Measurements from ENCODE around the gene CYBA.

CYBA gene

GRCh38 chr16:88619859-88620815 lies 30.7 kb downstream of the CYBA start:
- H2AFZ ChIP-seq (ENCODE audit: low read length), result no peak overlapping the region
- no peaks in the 10 kb centered on the region for H3K4me1 ChIP-seq (ENCODE audit: low read length)
- H3K36me3 ChIP-seq (replicated peaks; ENCODE audit: insufficient read depth, low read length), result no peaks in the 10 kb centered on the region
- H3K9ac ChIP-seq (ENCODE audit: low read length), result no peak overlapping the region
- DNase-seq, result no peak
- H3K27me3 ChIP-seq (replicated peaks; ENCODE audit: insufficient read depth, low read length), result no peaks in the 10 kb centered on the region
- H3K9me3 ChIP-seq (replicated peaks; ENCODE audit: insufficient read depth, low read length), result no peaks in the 10 kb centered on the region
- H3F3A ChIP-seq (ENCODE audit: insufficient read depth, low read length), result no peaks in the 10 kb centered on the region
- H4K20me1 ChIP-seq (ENCODE audit: insufficient read depth, low read length), result no peaks in the 10 kb centered on the region
- no peaks in the 10 kb centered on the region for H3K9me2 ChIP-seq (replicated peaks; ENCODE audit: insufficient read depth, low read length)
- H3K79me2 ChIP-seq (ENCODE audit: low read length), result peaks cover 11% of the 10 kb centered on the region; the same call in 1 of the 2 replicates
- TF ChIP-seq EZH2phosphoT487 (IDR thresholded peaks at IDR 0.05; ENCODE audit: low read length) (no peak), EZH2 (optimal IDR thresholded peaks at IDR 0.05; ENCODE audit: low read depth, low read length) (no peak)
- TF ChIP-seq, protein P1, sequence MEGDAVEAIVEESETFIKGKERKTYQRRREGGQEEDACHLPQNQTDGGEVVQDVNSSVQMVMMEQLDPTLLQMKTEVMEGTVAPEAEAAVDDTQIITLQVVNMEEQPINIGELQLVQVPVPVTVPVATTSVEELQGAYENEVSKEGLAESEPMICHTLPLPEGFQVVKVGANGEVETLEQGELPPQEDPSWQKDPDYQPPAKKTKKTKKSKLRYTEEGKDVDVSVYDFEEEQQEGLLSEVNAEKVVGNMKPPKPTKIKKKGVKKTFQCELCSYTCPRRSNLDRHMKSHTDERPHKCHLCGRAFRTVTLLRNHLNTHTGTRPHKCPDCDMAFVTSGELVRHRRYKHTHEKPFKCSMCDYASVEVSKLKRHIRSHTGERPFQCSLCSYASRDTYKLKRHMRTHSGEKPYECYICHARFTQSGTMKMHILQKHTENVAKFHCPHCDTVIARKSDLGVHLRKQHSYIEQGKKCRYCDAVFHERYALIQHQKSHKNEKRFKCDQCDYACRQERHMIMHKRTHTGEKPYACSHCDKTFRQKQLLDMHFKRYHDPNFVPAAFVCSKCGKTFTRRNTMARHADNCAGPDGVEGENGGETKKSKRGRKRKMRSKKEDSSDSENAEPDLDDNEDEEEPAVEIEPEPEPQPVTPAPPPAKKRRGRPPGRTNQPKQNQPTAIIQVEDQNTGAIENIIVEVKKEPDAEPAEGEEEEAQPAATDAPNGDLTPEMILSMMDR (IDR thresholded peaks at IDR 0.05; ENCODE audit: low read length), result no peak
- H3K4me2 ChIP-seq (ENCODE audit: low read depth, low read length), result no peak overlapping the region
- no peak overlapping the region for H3K27ac ChIP-seq (ENCODE audit: low read length)
- H3K4me3 ChIP-seq (ENCODE audit: low read length), result no peak overlapping the region

GRCh38 chr16:88618956-88619667 lies 31.7 kb downstream of the CYBA start:
- Histone ChIP-seq H3K4me1 (ENCODE audit: low read length) (no peaks in the 10 kb centered on the region), H3K4me3 (ENCODE audit: low read length) (no peak overlapping the region), H3K27me3 (replicated peaks; ENCODE audit: insufficient read depth, low read length) (no peaks in the 10 kb centered on the region), H3K4me2 (ENCODE audit: low read depth, low read length) (no peak overlapping the region), H3K27ac (ENCODE audit: low read length) (no peak overlapping the region), H3K9me3 (replicated peaks; ENCODE audit: insufficient read depth, low read length) (no peaks in the 10 kb centered on the region), H3K9me2 (replicated peaks; ENCODE audit: insufficient read depth, low read length) (no peaks in the 10 kb centered on the region), H3K36me3 (replicated peaks; ENCODE audit: insufficient read depth, low read length) (no peaks in the 10 kb centered on the region), H3K9ac (ENCODE audit: low read length) (no peak overlapping the region), H4K20me1 (ENCODE audit: insufficient read depth, low read length) (no peaks in the 10 kb centered on the region), H2AFZ (ENCODE audit: low read length) (no peak overlapping the region), H3K79me2 (ENCODE audit: low read length) (peaks cover 11% of the 10 kb centered on the region; the same call in 1 of the 2 replicates), H3F3A (ENCODE audit: insufficient read depth, low read length) (no peaks in the 10 kb centered on the region)
- DNase-seq, result no peak
- no peak for TF ChIP-seq EZH2phosphoT487 (IDR thresholded peaks at IDR 0.05; ENCODE audit: low read length)
- TF ChIP-seq, protein P1 (IDR thresholded peaks at IDR 0.05; ENCODE audit: low read length), result no peak
- no peak for TF ChIP-seq EZH2 (optimal IDR thresholded peaks at IDR 0.05; ENCODE audit: low read depth, low read length)

DNA sequence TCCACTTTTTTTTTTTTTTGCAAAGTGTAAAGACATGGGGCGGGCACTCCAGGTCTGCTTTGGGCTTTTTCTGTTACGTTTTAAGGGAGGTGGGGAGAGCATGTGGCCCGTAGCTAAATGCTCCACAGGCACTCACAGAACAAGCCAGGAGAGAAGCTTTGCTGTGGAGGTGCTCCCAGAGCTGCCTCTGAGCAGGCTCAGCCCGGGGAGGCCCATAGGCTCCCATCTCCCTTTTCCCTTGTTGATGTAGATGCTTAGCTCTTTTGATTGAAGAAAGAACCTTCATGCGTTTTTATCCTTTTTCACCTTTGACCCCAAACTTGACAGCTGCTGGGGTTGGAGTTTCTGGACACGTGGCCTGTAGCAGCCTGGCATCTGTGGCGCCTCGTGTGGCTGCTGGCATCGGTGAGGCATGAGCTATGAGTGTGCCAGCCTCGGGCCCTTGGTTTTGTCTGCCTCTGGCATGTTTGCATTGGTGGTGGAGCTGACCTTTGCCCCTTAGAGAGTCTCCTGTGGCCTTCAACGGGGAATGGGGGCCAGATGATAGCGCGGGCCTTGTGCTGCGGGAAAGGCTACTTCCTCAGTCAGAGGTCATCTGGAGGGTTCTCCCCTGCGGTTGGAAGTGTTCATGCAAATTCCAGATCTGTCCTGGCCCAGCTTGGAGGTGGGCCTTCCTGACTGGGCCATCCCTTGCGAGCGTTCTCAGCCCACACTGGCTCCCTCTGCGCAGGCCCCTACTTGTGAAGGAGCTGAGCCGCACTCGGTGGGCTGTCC lies 32.5 kb downstream of the CYBA start:
- H3K9me3 ChIP-seq (replicated peaks; ENCODE audit: insufficient read depth, low read length), result no peaks in the 10 kb centered on the region
- no peak overlapping the region for H3K9ac ChIP-seq (ENCODE audit: low read length)
- no peak overlapping the region for H3K4me2 ChIP-seq (ENCODE audit: low read depth, low read length)
- TF ChIP-seq, protein P1 (IDR thresholded peaks at IDR 0.05; ENCODE audit: low read length), result no peak
- no peak overlapping the region for H2AFZ ChIP-seq (ENCODE audit: low read length)
- no peaks in the 10 kb centered on the region for H3F3A ChIP-seq (ENCODE audit: insufficient read depth, low read length)
- no peaks in the 10 kb centered on the region for H3K4me1 ChIP-seq (ENCODE audit: low read length)
- no peaks in the 10 kb centered on the region for H3K36me3 ChIP-seq (replicated peaks; ENCODE audit: insufficient read depth, low read length)
- H4K20me1 ChIP-seq (ENCODE audit: insufficient read depth, low read length), result no peaks in the 10 kb centered on the region
- peaks cover 11% of the 10 kb centered on the region; the same call in 1 of the 2 replicates for H3K79me2 ChIP-seq (ENCODE audit: low read length)
- no peak overlapping the region for H3K27ac ChIP-seq (ENCODE audit: low read length)
- H3K4me3 ChIP-seq (ENCODE audit: low read length), result no peak overlapping the region
- H3K27me3 ChIP-seq (replicated peaks; ENCODE audit: insufficient read depth, low read length), result no peaks in the 10 kb centered on the region
- DNase-seq, result no peak
- H3K9me2 ChIP-seq (replicated peaks; ENCODE audit: insufficient read depth, low read length), result no peaks in the 10 kb centered on the region

All from MM.1S (cell line).